Duodenal mucosa (tissue), 2 donors: ENCODE measurements around the gene ABL1.

Experiments
- H3K27ac ChIP-seq: one replicate; pipeline ENCODE4 v1.7.0; 2013; ENCODE audit warnings: low read depth, low read length
- H3K27me3 ChIP-seq, 2 donors: one replicate each; pipeline ENCODE4 v1.7.0; 2013; ENCODE audit warnings: low read length in 2 of 2, control low read depth in 1 of 2; ENCODE audit not compliant: insufficient read depth in 2 of 2, control insufficient read depth in 1 of 2
- H3K36me3 ChIP-seq, 2 donors: one replicate each; pipeline ENCODE4 v1.7.0; 2013; ENCODE audit warnings: low read length in 2 of 2, control low read depth in 1 of 2; ENCODE audit not compliant: insufficient read depth in 2 of 2, control insufficient read depth in 1 of 2
- H3K4me1 ChIP-seq, 2 donors: one replicate each; pipeline ENCODE4 v1.7.0; 2013; ENCODE audit warnings: low read length in 2 of 2, control low read depth in 1 of 2; ENCODE audit not compliant: insufficient read depth in 2 of 2, control insufficient read depth in 1 of 2
- H3K4me3 ChIP-seq, 2 donors: one replicate each; pipeline ENCODE4 v1.7.0; 2013; ENCODE audit warnings: low read length in 2 of 2, low read depth in 1 of 2
- H3K9ac ChIP-seq, 2 donors: one replicate each; pipeline ENCODE4 v1.7.0; 2013; ENCODE audit warnings: low read length in 2 of 2, low read depth in 1 of 2
- H3K9me3 ChIP-seq, 2 donors: one replicate each; pipeline ENCODE4 v1.7.0; 2013; ENCODE audit warnings: low read length in 2 of 2, control low read depth in 1 of 2; ENCODE audit not compliant: control insufficient read depth in 1 of 2

Gene ABL1

DNA sequence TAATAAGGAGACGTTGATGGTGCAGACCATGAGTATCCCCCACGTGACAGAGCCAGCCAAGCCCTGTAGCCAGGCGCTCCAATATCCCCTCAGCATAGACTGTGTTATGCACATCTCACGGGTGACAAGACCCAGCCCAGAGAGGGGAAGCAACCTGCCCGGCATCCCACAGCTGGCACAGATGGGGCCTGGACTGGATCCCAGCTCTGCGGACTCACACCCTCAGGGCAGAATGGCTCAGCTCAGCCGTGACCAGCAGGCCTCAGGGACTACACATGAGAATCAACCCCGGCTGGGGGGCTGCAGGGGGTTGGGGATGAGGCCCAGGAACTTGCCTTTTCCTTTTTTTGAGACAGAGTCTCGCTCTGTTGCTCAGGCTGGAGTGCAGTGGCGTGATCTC is 92.3 kb downstream of the ABL1 start:
- Histone ChIP-seq H3K9ac (no peak overlapping the region), H3K9me3 (no peaks in the 10 kb centered on the region), H3K4me1 (peaks cover 0 to 10% of the 10 kb centered on the region in 2 donors), H3K36me3 (no peaks in the 10 kb centered on the region), H3K27me3 (peaks cover under 1 to 36% of the 10 kb centered on the region in 2 donors), H3K27ac (no peak overlapping the region), H3K4me3 (no peak overlapping the region)

DNA sequence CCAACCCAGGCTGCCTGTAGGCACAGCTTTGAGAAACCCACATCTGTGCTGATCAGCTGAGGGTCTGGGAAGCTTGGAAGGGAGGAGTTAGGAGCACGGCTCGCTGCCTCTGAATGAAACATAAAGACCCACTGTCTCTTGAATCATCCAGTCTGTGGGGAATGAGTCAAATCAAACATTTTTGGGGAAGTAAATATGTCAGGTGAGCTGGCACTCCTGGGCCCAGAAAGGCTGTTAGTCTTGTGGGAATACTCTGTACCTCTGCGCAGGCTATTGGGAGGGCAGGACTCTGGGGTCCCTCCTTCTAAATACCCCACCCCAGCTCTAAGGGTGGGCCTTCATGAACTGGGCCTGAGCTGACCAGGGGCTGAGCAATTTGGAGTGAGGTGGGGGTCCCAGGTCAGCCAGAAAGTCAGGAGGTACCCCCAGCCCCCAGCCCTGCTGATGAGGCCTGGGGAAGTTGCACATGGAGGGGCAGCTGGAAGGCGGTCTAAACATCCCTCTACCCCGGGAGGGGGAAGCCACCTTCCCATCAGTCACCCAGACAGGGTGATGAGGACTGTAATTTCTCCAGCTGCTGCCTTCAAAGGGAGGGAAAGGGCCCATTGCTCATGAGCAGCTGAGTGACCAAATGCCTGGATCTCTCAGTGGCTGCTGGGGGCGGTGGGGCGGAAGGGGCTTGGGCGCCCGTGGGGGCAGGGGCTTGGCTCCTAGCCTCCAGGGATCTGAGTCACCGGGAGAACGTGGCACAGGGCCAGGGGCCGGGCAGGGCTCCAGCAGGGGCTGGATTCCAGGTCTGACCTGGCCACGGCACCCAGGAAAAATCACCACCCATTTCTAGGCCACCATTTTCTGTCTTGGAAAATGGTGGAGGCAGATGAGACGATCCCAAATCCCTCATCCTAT is 93.2 kb downstream of the ABL1 start:
- no peak overlapping the region for H3K9ac ChIP-seq
- H3K4me3 ChIP-seq, result no peak overlapping the region
- no peak overlapping the region for H3K27ac ChIP-seq
- peaks cover 10 to 37% of the 10 kb centered on the region in 2 donors for H3K27me3 ChIP-seq
- no peaks in the 10 kb centered on the region for H3K36me3 ChIP-seq
- peaks cover 0 to 10% of the 10 kb centered on the region in 2 donors for H3K4me1 ChIP-seq
- H3K9me3 ChIP-seq, result no peaks in the 10 kb centered on the region

DNA sequence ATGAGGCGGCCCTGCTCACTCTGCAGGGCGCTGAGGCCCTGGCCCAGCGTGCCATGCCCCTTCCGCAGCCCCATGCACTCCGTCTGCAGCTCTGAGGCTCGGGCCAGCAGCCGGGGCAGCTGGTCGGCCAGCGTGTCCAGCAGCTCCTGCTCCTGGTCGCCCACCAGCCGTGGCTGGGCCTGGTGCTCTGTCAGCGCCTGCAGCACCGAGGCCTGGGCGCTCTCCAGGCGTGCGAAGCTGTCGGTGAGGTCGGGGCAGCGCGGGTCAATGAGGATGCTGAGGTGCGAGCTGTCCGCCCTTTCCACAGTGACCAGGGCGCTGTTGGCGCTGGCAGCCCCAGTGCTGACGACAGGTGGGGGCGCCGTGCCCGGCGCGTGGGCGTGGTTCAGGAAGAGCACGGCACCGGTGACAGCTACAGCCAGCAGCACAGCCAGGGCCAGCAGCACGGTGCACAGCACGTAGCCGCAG is 94.6 kb downstream of the ABL1 start:
- no peak overlapping the region for H3K9ac ChIP-seq
- H3K4me1 ChIP-seq, result peaks cover 0 to 10% of the 10 kb centered on the region in 2 donors
- no peaks in the 10 kb centered on the region for H3K9me3 ChIP-seq
- no peak overlapping the region for H3K27ac ChIP-seq
- H3K4me3 ChIP-seq, result no peak overlapping the region
- no peaks in the 10 kb centered on the region for H3K36me3 ChIP-seq
- H3K27me3 ChIP-seq, result peaks cover 12 to 39% of the 10 kb centered on the region in 2 donors

DNA sequence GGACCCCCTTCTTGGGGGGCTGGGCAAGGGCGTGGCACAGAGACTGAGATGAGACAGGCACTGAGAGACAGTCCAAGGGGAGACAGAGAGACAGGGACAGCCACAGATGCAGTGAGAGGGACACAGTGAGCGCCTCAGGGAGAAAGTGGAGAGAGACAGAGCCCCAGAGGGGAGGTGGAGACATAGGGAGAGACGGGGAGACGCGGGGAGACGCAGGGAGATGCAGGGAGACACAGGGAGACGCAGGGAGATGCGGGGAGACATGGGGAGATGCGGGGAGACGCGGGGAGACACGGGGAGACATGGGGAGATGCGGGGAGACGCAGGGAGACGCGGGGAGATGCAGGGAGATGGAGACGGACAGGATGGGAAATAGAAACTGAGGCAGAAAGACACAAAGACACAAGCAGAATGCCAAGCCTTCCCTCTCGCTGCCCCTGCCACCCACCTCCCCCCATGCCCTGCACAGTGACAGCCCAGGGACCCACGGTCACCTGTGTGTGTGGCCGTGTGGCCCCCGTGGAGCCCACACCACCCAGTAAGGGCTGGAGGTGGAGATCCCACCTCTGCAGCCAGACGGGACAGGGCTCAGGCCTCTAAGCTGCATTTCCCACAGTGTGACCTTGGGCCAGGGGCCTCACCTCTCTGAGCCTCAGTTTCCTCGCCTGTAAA is 95.2 kb downstream of the ABL1 start:
- H3K27ac ChIP-seq, result no peak overlapping the region
- no peak overlapping the region for H3K4me3 ChIP-seq
- H3K27me3 ChIP-seq, result peaks cover 17 to 44% of the 10 kb centered on the region in 2 donors
- peaks cover 0 to 13% of the 10 kb centered on the region in 2 donors for H3K4me1 ChIP-seq
- H3K36me3 ChIP-seq, result no peaks in the 10 kb centered on the region
- no peak overlapping the region for H3K9ac ChIP-seq
- no peaks in the 10 kb centered on the region for H3K9me3 ChIP-seq

DNA sequence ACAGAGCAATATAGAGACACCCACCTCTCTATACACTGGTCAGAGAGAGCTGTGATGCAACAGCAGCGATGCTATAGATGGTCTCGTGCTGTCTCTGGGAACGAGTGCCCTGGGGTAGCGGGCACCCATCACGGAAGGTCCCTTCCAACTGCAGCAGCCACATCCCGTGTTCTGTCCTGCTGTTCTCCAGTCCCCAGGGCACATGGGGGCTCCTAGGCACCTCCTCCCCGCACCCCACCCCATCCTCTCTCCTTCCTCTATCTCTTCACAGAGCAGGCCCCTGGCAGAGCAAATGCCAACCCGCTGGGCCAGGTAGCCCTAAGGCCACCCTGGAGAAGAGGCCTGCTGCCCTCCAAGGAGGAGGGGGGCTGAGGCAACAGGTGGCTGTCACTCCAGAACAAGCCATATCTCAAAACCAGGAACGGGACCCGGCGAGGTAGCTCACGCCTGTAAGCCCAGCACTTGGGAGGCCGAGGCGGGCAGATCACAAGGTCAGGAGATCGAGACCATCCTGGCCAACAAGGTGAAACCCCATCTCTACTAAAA is 95.8 kb downstream of the ABL1 start:
- peaks cover 0 to 18% of the 10 kb centered on the region in 2 donors for H3K4me1 ChIP-seq

DNA sequence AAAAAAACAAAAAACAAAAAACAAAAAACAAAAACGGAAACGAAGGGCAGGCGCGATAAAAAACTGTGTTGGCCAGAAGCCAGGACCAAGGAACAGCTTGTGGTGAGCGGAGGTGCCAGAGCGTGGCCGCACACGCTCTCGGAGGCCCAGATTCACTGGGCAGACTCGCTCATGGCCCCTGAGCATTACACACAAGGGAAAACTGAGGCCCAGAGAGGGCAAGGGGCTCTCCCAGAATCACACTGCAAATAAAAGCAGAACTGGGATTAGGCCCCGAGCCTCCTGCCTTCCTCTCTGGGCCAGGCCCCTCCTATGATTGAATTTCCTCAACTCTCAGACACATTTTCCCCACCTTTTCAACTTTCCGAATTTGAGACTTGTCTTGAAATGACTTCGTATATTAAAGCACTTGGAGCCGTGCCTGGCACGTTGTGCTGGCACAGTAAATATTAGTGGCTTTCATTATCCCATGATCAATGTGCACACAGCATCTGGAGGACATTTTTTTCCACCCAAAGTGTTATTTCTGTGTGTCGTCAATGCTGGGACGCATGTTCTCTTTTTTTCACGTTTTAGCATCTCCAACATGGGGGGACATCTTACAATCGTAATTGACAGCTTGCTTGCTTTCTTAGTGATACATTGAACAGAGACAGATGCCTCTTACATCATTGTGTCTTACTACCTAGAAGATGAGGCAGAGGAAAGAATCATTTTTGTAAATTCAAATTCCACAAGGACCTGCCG is 96.6 kb downstream of the ABL1 start:
- peaks cover 6 to 25% of the 10 kb centered on the region in 2 donors for H3K4me1 ChIP-seq
- H3K27me3 ChIP-seq, result peaks cover 29 to 53% of the 10 kb centered on the region in 2 donors
- no peak overlapping the region for H3K4me3 ChIP-seq
- H3K36me3 ChIP-seq, result no peaks in the 10 kb centered on the region
- H3K9ac ChIP-seq, result no peak overlapping the region
- H3K9me3 ChIP-seq, result no peaks in the 10 kb centered on the region
- H3K27ac ChIP-seq, result no peak overlapping the region

More for the DNA sequence above, 95.8 kb downstream of the ABL1 start:
- Histone ChIP-seq H3K27ac (no peak overlapping the region), H3K27me3 (peaks cover 22 to 47% of the 10 kb centered on the region in 2 donors), H3K36me3 (no peaks in the 10 kb centered on the region), H3K4me3 (no peak overlapping the region), H3K9ac (no peak overlapping the region), H3K9me3 (no peaks in the 10 kb centered on the region)

DNA sequence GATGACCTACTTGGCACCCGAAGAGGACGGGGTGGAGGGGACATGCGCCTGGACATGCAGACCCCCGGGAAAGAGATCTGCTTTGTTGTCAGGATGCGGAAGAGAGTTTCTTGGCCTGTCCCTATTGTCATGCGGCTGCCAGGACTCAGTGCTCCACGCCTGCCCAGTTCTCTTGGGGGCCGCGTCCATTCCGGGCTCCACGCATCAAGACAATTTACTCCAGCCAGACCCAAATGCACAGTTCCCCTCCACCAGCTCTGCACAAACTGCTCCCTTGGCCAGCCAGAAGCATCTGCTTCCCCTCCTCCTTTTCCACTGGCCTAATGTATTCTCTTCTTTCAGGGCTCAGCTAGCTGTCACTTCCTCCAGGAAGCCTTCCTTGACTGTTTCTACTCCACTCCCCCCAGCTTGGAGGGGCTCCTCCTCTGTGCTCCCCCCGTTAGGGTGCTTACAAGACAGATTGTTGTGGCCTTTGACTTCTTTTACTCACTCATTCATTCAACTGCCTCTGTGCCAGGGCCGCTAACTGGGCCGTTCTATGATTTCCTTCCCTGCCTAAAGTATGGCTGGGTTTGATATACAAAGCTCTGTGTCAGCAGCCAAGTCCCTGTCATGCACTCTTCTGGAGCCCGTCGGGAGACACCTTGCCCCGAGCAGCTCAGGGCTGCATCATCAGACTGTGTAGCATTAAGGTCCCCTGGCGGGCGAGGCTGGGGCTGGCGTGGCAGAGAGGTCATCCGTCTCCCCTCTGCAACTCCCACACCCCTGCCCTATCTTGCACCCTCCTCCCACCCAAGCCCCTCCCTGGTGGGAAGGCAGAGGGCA is 97.4 kb downstream of the ABL1 start:
- H3K4me1 ChIP-seq, result peaks cover 6 to 27% of the 10 kb centered on the region in 2 donors
- no peak overlapping the region for H3K4me3 ChIP-seq
- H3K9ac ChIP-seq, result no peak overlapping the region
- peaks cover 37 to 61% of the 10 kb centered on the region in 2 donors for H3K27me3 ChIP-seq
- no peak overlapping the region for H3K27ac ChIP-seq
- H3K9me3 ChIP-seq, result no peaks in the 10 kb centered on the region
- no peaks in the 10 kb centered on the region for H3K36me3 ChIP-seq

DNA sequence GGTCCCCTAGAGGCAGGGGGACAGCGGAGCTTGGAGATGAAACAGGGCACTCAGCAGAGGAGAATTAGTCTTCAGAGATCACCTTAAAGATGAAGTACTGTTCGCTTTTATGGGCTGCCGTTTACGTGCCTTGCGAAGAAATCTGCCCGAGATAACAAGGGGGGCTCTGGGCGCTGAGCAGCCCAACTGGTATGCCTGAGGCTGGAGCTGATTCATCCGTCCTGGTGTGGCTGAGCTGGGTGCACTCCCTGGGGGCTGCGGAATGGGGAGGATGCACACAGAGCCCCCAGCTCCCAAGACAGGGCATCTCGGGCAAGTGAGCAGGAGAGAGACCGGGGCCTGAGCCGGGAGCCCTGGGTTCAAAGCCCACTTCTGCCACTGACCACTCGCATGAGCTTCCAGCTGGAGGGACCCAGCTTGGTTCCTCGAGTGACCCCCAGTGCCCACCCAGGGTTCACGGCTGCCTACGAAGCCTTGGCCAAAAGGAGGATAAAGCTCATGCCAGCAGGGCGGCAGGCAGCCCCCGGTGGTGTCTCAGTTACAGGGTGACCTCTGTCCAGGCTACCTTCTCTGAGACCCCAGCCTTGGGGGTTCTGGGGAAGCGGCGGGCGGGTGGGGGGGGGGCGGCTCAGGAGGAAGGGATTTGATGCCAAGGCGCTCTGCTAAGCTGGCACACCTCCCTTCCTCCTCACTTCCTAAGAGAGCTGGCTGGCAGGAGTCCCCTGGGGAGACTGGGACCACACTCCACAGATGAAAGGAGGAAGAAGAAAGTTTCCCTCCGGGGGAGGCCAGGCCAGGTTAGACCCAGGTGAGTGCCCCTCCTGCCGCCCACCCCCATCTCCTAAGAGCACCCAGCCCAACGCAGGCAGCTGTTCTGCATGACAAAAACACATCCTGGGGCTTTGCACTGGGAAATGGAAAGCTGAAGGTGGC is 98.3 kb downstream of the ABL1 start:
- Histone ChIP-seq H3K36me3 (no peaks in the 10 kb centered on the region), H3K9me3 (no peaks in the 10 kb centered on the region), H3K9ac (no peak overlapping the region), H3K27me3 (peaks cover 45 to 70% of the 10 kb centered on the region in 2 donors), H3K4me1 (peaks cover 6 to 23% of the 10 kb centered on the region in 2 donors), H3K27ac (no peak overlapping the region), H3K4me3 (no peak overlapping the region)
